Measurements from ENCODE around the gene SLC44A3. TPM values are rescaled to one million over a fixed set of nuclear protein-coding genes. Genes with fewer than 3 reads are reported as not detected.

Gene SLC44A3
- 1.6 and 2.9 TPM in 2 replicates for total RNA-seq (ENCODE audit: low replicate concordance)

- H3K4me3 ChIP-seq (ENCODE audit: low read depth, low read length), result peak within 1 kb of the TSS; percentile 69
- DNase-seq (ENCODE audit: low read depth), result peak; percentile 30
- peak; percentile 37 for TF ChIP-seq CTCF (IDR thresholded peaks at IDR 0.05; ENCODE audit: insufficient read depth, low read length)
These were observed at the start of gene SLC44A3 for GRCh38 chr1:94819945-94820746. TSS of gene SLC44A3 (plus strand) at chr1:94820357. CDS start at chr1:94820452, 95 bp downstream.

- no peak for DNase-seq (ENCODE audit: low read depth)
- no peak overlapping the region for H3K4me3 ChIP-seq (ENCODE audit: low read depth, low read length)
- TF ChIP-seq CTCF (IDR thresholded peaks at IDR 0.05; ENCODE audit: insufficient read depth, low read length), result no peak
These were observed 47.9 kb upstream of the SLC44A3 start for GRCh38 chr1:94772230-94772641.

- DNase-seq (ENCODE audit: low read depth), result no peak
- no peak overlapping the region for H3K4me3 ChIP-seq (ENCODE audit: low read depth, low read length)
- TF ChIP-seq CTCF (IDR thresholded peaks at IDR 0.05; ENCODE audit: insufficient read depth, low read length), result no peak
These were observed 47.3 kb upstream of the SLC44A3 start for GRCh38 chr1:94772845-94773244.

- no peak for DNase-seq (ENCODE audit: low read depth)
- H3K4me3 ChIP-seq (ENCODE audit: low read depth, low read length), result no peak overlapping the region
- TF ChIP-seq CTCF (IDR thresholded peaks at IDR 0.05; ENCODE audit: insufficient read depth, low read length), result no peak
These were observed 46.8 kb upstream of the SLC44A3 start for GRCh38 chr1:94773296-94773809.

- no peak for TF ChIP-seq CTCF (IDR thresholded peaks at IDR 0.05; ENCODE audit: insufficient read depth, low read length)
- no peak overlapping the region for H3K4me3 ChIP-seq (ENCODE audit: low read depth, low read length)
- DNase-seq (ENCODE audit: low read depth), result no peak
These were observed 46.2 kb upstream of the SLC44A3 start for GRCh38 chr1:94773931-94774422.

GRCh38 chr1:94776474-94776873 lies 43.7 kb upstream of the SLC44A3 start:
- TF ChIP-seq CTCF (IDR thresholded peaks at IDR 0.05; ENCODE audit: insufficient read depth, low read length), result no peak
- DNase-seq (ENCODE audit: low read depth), result no peak
- H3K4me3 ChIP-seq (ENCODE audit: low read depth, low read length), result no peak overlapping the region
